ENCODE measurements around the gene MAPK14.

Gene MAPK14

GRCh38 chr6:36018339-36018738, 9.3 kb upstream of the MAPK14 start:
- H3K4me3 ChIP-seq (ENCODE audit: low read depth, low read length), result no peak overlapping the region
- DNase-seq (ENCODE audit: low read depth), result no peak
- TF ChIP-seq CTCF (IDR thresholded peaks at IDR 0.05; ENCODE audit: low read depth, low read length, missing control alignments), result no peak

GRCh38 chr6:36019167-36019566, 8.4 kb upstream of the MAPK14 start:
- no peak for DNase-seq (ENCODE audit: low read depth)
- no peak for TF ChIP-seq CTCF (IDR thresholded peaks at IDR 0.05; ENCODE audit: low read depth, low read length, missing control alignments)
- H3K4me3 ChIP-seq (ENCODE audit: low read depth, low read length), result no peak overlapping the region

DNA sequence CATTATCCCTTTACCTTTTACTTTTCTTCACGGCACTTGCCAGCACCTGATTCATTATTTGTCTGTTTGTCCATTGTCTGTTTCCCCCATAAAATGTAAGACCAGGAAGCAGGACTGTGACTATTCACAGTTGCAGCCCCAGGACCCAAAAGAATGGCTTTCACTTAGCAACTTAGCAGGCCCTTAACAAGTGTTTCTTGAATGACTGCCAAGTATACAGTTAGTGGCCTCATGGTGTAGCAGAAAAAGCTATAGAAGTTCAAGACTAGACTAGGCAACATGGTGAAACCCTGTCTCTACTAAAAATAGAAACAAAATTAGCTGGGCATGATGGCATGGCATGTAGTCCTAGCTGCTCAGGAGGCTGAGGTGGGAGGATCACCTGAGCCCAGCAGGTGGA, 7.5 kb upstream of the MAPK14 start:
- no peak for TF ChIP-seq CTCF (IDR thresholded peaks at IDR 0.05; ENCODE audit: low read depth, low read length, missing control alignments)
- no peak for DNase-seq (ENCODE audit: low read depth)
- no peak overlapping the region for H3K4me3 ChIP-seq (ENCODE audit: low read depth, low read length)

- TF ChIP-seq CTCF (IDR thresholded peaks at IDR 0.05; ENCODE audit: low read depth, low read length, missing control alignments), result no peak
- DNase-seq (ENCODE audit: low read depth), result no peak
- H3K4me3 ChIP-seq (ENCODE audit: low read depth, low read length), result no peak within 1 kb of the TSS
These were observed 3.4 kb upstream of the MAPK14 start, which contains the start of gene SLC26A8 for GRCh38 chr6:36023996-36024795. Gene SLC26A8 (minus strand): TSS chr6:36024641. CDS start chr6:36019707, 4,934 bp downstream.

DNA sequence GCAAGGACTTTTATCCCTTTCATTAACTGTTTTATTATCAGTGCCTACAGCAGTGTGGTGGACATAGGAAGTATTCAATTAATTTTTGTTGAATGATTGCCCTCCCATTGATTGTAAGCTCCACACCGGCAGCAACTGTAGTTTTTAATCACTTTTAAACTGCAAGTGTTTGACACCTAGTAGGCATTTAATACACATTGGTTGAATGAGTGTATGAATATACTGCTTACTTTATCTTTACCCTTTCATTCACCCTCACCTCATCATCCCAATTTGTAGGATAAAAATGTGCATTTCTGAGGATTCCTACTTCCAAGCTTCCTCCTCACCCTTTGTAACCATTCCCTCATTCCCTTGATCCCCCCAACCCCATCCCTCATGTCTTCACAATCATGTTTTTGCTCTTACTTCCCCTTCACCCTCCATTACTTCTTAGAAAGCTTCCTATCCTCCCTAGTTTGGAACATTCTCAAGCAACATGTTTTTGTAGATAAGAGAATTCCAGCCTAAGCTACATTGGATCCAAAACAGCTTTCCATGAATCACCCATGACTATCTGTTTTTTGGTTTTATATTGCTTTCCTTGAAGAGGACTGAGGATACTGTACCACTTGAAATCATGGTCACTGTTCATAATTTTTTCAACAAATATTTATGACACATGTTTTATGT, 2.2 kb upstream of the MAPK14 start:
- no peak for TF ChIP-seq CTCF (IDR thresholded peaks at IDR 0.05; ENCODE audit: low read depth, low read length, missing control alignments)
- H3K4me3 ChIP-seq (ENCODE audit: low read depth, low read length), result no peak overlapping the region
- DNase-seq (ENCODE audit: low read depth), result no peak

DNA sequence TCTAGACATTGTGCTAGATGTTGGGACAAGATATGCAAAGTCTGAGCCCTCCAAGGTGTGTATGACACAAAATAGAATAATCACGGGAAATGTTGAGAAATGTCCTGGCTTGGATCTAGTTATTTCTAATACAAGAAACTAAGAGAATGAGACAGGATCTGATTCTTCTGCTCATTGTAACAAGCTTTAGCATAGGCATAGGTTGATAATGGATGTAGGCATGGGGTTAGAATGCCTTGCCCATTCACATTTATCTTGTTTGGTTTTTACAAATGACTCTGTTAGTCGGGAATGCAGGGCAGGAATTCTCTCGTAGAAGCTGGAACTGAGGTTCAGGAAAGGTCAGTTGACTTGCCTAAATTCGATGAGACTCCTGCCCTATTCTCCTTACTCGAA, 1.7 kb upstream of the MAPK14 start:
- no peak overlapping the region for H3K4me3 ChIP-seq (ENCODE audit: low read depth, low read length)
- no peak for DNase-seq (ENCODE audit: low read depth)

More for the DNA sequence above, 1.7 kb upstream of the MAPK14 start:
- no peak for TF ChIP-seq CTCF (IDR thresholded peaks at IDR 0.05; ENCODE audit: low read depth, low read length, missing control alignments)

Data from GM12864 (cell line).